Peyer's patch (tissue), 4 donors: ENCODE results near the gene LRBA. TPM values are rescaled to one million over a fixed set of nuclear protein-coding genes. Genes with fewer than 3 reads are reported as not detected.
"Not testable (repeated sequence)": the region's sequence is repeated elsewhere in the genome, so short reads cannot be mapped to it uniquely, and the experiment has no call there.

Experiments
- DNase-seq, 3 donors: peaks; one replicate each; pipeline ENCODE4 v3.0.0-alpha.2; 2017 to 2019
- H3K27ac ChIP-seq, 4 donors: fragments of 200-600 bp; sonication (generic); one replicate each; pipeline ENCODE4 v1.5.1; 2016 to 2019
- H3K27me3 ChIP-seq, 2 donors: fragments of 200-600 bp; sonication (generic); one replicate each; pipeline ENCODE4 v1.5.1; 2019
- H3K36me3 ChIP-seq, 3 donors: fragments of 200-600 bp; sonication (generic); one replicate each; pipeline ENCODE4 v1.5.1; 2016 to 2019
- H3K4me1 ChIP-seq, 4 donors: fragments of 200-600 bp; sonication (generic); one replicate each; pipeline ENCODE4 v1.5.1; 2016 to 2019
- H3K4me3 ChIP-seq, 4 donors: fragments of 200-600 bp; sonication (generic); 1 replicate in 3 of 4; 2 replicates in 1 of 4; pipeline ENCODE4 v1.5.1; 2016 to 2019; ENCODE audit warnings: mild to moderate bottlenecking in 1 of 4
- H3K9me3 ChIP-seq, 4 donors: fragments of 200-600 bp; sonication (generic); one replicate each; pipeline ENCODE4 v1.5.1; 2016 to 2019; ENCODE audit warnings: mild to moderate bottlenecking in 1 of 4
- POLR2A ChIP-seq, 2 donors: fragments of 450-650 bp; IDR thresholded peaks; one replicate each; pipeline ENCODE4 v1.5.1; 2017; ENCODE audit warnings: antibody characterized with exemption in 2 of 2, mild to moderate bottlenecking in 2 of 2, moderate library complexity in 2 of 2
- total RNA-seq, 4 donors: library from RNA; depleted of rRNA; stranded (reverse); fragments of >200 nt; gene quantifications; one replicate each; pipeline ENCODE4 v1.1.0, GENCODE V29; 2016
- TF ChIP-seq, protein P1 (sequence below), 6 experiments: fragments of 450-650 bp in 4 of 6; fragments of 200-600 bp in 2 of 6; sonication (generic) in 1 of 6; IDR thresholded peaks; one replicate each; pipeline ENCODE4 v1.5.1; 2017 to 2019; ENCODE audit warnings: antibody characterized with exemption in 6 of 6, mild to moderate bottlenecking in 3 of 6, moderate library complexity in 1 of 6

The LRBA gene
- total RNA-seq, 4 donors from 2014 or later: 71.5 to 120 (median 91.7) TPM

- no peaks in the 10 kb centered on the region for H3K9me3 ChIP-seq
- no peaks in the 10 kb centered on the region for H3K27me3 ChIP-seq
- DNase-seq: no peak
- H3K4me3 ChIP-seq: no peak overlapping the region
- no peak for TF ChIP-seq POLR2A (IDR thresholded peaks at IDR 0.05)
- TF ChIP-seq, protein P1, sequence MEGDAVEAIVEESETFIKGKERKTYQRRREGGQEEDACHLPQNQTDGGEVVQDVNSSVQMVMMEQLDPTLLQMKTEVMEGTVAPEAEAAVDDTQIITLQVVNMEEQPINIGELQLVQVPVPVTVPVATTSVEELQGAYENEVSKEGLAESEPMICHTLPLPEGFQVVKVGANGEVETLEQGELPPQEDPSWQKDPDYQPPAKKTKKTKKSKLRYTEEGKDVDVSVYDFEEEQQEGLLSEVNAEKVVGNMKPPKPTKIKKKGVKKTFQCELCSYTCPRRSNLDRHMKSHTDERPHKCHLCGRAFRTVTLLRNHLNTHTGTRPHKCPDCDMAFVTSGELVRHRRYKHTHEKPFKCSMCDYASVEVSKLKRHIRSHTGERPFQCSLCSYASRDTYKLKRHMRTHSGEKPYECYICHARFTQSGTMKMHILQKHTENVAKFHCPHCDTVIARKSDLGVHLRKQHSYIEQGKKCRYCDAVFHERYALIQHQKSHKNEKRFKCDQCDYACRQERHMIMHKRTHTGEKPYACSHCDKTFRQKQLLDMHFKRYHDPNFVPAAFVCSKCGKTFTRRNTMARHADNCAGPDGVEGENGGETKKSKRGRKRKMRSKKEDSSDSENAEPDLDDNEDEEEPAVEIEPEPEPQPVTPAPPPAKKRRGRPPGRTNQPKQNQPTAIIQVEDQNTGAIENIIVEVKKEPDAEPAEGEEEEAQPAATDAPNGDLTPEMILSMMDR (IDR thresholded peaks at IDR 0.05): no peak
- H3K27ac ChIP-seq: no peak overlapping the region
- H3K36me3 ChIP-seq: no peaks in the 10 kb centered on the region
- H3K4me1 ChIP-seq: no peaks in the 10 kb centered on the region
These were observed 83.3 kb downstream of the LRBA start for GRCh38 chr4:150931796-150932195.

DNA sequence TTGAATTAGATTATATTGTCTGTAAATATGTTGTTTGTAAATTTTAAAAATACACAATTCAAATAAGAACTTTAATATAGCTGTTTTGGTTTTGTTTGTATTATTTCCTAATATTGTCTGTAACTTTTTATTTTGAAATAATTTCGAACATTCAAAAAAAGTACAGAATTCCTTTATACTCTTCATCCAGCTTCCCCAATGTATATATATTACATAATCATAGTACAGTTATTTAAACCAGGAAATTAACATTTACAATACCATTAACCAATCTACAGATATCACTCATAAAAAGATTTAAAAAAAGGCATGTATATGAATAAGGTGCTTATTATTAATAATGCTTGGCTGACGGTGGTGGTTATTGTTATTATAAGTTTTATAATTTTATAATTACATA lies 84.1 kb downstream of the LRBA start:
- DNase-seq: no peak

DNA sequence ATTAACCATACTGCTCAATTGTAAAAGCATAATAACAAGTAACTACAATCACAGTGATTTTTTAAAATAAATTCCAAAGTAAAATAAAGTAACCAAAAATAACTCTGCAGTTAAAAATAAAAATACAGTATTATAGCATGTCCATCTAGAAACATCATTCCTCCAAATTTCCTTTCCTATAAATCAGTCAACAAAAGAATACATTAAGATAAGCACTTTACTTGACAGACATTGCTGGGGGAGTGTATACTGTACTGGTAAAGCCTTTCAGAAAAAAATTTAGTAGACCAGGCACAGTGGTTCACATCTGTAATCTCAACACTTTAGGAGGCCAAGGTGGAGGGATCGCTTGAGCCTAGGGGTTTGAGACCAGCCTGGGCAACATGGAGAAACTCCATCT lies 91.1 kb downstream of the LRBA start:
- Histone ChIP-seq H3K27me3 (no peaks in the 10 kb centered on the region), H3K36me3 (peaks cover 0 to 22% (median 0%) of the 10 kb centered on the region in 3 donors), H3K27ac (no peak overlapping the region), H3K9me3 (no peaks in the 10 kb centered on the region), H3K4me3 (no peak overlapping the region), H3K4me1 (no peaks in the 10 kb centered on the region)
- TF ChIP-seq POLR2A (IDR thresholded peaks at IDR 0.05): no peak
- TF ChIP-seq, protein P1 (IDR thresholded peaks at IDR 0.05): no peak
- no peak for DNase-seq

More for the DNA sequence above, 84.1 kb downstream of the LRBA start:
- H3K9me3 ChIP-seq: no peaks in the 10 kb centered on the region
- no peak overlapping the region for H3K4me3 ChIP-seq
- H3K4me1 ChIP-seq: no peaks in the 10 kb centered on the region
- no peaks in the 10 kb centered on the region for H3K36me3 ChIP-seq
- TF ChIP-seq POLR2A (IDR thresholded peaks at IDR 0.05): no peak
- TF ChIP-seq, protein P1 (IDR thresholded peaks at IDR 0.05): no peak
- H3K27ac ChIP-seq: no peak overlapping the region
- H3K27me3 ChIP-seq: no peaks in the 10 kb centered on the region

GRCh38 chr4:150921486-150921885 lies 93.6 kb downstream of the LRBA start:
- H3K36me3 ChIP-seq: peaks cover 0 to 46% (median 0%) of the 10 kb centered on the region in 3 donors
- H3K9me3 ChIP-seq, H3K4me3 ChIP-seq, H3K27ac ChIP-seq, H3K4me1 ChIP-seq, DNase-seq, H3K27me3 ChIP-seq: not testable (repeated sequence)

DNA sequence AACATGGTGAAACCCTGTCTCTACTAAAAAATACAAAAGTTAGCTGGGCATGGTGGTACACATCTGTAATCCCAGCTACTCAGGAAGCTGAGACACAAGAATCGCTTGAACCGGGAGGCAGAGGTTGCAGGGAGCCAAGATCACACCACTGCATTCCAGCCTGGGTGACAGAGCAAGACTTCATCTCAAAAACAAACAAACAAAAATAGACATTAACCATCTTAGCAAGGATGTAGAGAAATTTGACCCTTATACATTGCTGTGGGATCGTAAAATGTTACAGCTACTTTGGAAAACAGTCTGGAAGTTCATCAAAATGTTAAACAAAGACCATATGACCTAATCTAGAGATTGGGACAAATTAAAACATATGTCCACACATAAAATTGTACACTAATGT lies 96.5 kb downstream of the LRBA start:
- H3K4me3 ChIP-seq, H3K27ac ChIP-seq, DNase-seq, H3K4me1 ChIP-seq, H3K27me3 ChIP-seq, H3K9me3 ChIP-seq: not testable (repeated sequence)
- peaks cover 0 to 50% (median 0%) of the 10 kb centered on the region in 3 donors for H3K36me3 ChIP-seq

DNA sequence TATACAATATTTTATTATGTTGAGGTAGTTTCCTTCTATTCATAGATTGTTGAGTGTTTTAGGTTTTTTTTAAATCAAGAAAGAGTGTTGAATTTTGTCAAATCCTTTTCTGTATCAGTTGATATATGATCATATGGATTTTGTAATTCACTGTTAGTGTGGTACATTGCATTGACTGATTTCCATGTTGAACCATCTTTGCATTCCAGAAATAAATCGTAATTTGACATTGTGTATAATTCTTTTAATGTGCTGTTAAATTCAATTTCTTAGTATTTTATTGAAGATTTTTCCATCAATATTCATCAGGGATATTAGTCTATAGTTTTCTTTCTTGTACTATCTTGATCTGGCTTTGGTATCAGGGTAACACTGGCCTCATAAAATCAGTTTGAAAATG lies 103.8 kb downstream of the LRBA start:
- no peak for TF ChIP-seq POLR2A (IDR thresholded peaks at IDR 0.05)
- TF ChIP-seq, protein P1 (IDR thresholded peaks at IDR 0.05): no peak
- H3K4me1 ChIP-seq: no peaks in the 10 kb centered on the region
- DNase-seq: no peak
- H3K27ac ChIP-seq: no peak overlapping the region
- no peaks in the 10 kb centered on the region for H3K9me3 ChIP-seq
- no peak overlapping the region for H3K4me3 ChIP-seq
- H3K36me3 ChIP-seq: peaks cover 0 to 40% (median 0%) of the 10 kb centered on the region in 3 donors
- no peaks in the 10 kb centered on the region for H3K27me3 ChIP-seq

- TF ChIP-seq, protein P1 (IDR thresholded peaks at IDR 0.05): no peak
- no peak for TF ChIP-seq POLR2A (IDR thresholded peaks at IDR 0.05)
- DNase-seq: no peak
- no peaks in the 10 kb centered on the region for H3K4me1 ChIP-seq
These were observed 106.0 kb downstream of the LRBA start for GRCh38 chr4:150909116-150909515.

More at GRCh38 chr4:150909116-150909515, 106.0 kb downstream of the LRBA start:
- H3K4me3 ChIP-seq: no peak overlapping the region
- H3K27me3 ChIP-seq: no peaks in the 10 kb centered on the region
- H3K27ac ChIP-seq: no peak overlapping the region
- no peaks in the 10 kb centered on the region for H3K9me3 ChIP-seq
- H3K36me3 ChIP-seq: peaks cover 0 to 39% (median 0%) of the 10 kb centered on the region in 3 donors
